Measurements from ENCODE around the gene EDEM2.
"Not testable (repeated sequence)": the region's sequence is repeated elsewhere in the genome, so short reads cannot be mapped to it uniquely, and the experiment has no call there.

EDEM2 gene

DNA sequence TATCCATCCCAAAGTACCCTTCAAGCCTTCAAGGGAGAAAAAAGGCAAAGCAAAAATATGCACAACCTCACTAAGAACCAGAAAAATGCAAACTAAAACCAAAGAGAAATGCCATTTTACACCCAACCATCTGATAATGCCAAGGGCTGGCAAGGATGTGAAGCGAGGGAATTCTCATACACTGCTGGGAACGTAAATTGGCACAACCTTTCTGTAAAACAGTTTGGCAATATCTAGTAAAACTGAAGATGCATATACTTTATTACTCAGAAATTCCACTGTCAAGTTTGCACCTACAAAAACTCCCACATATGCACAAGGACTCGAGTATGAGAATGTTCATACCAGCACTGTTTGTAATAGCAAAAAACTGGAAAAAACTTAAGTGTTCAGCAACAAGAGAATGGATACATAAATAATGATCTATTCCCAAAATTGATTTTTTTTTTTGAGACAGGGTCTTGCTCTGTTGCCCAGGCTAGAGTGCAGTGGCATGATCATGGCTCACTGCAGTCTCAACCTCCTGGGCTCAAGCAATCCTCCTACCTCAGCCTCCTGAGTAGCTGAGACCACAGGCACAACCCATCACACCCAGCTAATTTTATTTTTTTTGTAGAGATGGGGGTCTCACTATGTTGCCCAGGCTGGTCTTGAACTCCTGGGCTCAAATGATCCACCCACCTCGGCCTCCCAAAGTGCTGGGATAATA, 21.7 kb upstream of the EDEM2 start:
- FAIRE-seq; DNase-seq (ENCODE audit: low spot score): not testable (repeated sequence)

GRCh38 chr20:35167787-35168186, 20.7 kb upstream of the EDEM2 start:
- FAIRE-seq (no peak), DNase-seq (ENCODE audit: low spot score) (no peak)

- no peak for FAIRE-seq
- DNase-seq (ENCODE audit: low spot score): no peak
Observed at GRCh38 chr20:35166242-35166830, 19.2 kb upstream of the EDEM2 start.

DNA sequence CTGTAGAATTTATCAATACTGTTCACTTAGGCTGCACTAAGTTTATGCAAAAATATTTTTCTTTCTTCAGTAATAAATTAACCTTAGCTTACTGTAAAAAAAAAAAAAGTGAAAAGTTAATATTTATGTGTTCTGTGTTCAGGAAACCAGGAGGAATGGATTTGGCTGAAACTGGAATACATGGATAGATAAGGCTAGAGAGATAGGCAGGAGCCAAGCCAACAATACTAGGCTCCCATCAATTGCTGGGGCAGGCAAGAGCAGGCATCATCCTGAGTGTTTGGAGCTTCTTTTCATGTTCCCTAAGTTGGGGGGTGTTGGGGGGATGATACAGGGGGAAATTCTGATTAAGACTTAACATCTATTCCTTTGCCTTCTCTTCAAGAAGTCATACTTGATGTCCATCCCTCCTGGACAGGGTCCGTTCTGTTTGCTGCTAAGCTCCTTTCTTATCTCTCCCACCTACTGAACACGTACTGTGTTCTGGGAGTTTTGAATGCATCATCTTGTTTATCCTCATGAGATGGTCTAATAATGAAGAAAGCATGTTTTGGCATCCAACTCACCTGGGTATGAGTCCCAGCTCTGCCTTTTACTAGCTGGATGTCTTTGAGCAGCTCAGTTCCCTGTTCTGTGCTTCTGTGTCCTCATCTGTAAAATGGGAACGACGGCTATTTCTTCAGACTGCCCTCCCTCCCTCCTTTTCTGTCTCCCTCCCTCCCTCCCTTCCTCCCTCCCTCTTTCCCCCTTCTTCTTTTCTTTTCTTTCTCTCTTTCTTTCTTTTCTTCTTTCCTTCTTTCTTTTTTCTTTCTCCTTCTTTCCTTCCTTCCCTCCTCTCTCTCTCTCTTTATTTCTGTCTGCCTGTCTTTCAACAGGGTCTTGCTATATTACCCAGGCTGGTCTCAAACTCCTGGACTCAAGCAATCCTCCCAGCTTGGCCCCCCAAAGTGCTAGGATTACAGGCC, 18.4 kb upstream of the EDEM2 start:
- no peak for FAIRE-seq
- no peak for DNase-seq (ENCODE audit: low spot score)

DNA sequence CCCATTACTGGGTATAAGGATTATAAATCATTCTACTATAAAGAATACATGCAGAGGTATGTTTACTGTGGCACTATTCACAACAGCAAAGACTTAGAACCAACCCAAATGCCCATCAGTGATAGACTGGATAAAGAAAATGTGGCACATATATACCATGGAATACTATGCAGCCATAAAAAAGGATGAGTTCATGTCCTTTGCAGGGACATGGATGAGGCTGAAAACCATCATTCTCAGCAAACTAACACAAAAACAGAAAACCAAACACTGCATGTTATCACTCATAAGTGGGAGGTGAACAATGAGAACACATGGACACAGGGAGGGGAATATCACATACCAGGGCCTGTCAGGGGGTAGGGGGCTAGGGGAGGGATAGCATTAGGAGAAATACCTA, 17.4 kb upstream of the EDEM2 start:
- FAIRE-seq; DNase-seq (ENCODE audit: low spot score): not testable (repeated sequence)

DNA sequence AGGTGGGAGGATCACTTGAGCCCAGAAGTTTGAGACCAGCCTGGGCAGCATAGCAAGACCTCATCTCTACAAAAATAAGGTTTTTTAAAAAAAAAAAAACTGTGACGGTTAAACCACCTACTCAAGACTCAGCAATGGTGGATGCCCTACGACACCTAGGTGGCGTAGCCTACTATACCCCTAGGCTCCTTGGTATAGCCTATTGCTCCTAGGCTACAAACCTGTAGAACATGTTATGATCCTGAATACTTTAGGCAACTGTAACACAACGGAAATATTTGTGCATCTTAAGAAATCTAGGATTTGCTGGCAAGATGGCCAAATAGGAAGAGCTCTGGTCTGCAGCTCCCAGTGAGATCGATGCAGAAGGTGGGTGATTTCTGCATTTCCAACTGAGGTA, 13.2 kb upstream of the EDEM2 start:
- DNase-seq (ENCODE audit: low spot score); FAIRE-seq: not testable (repeated sequence)

GRCh38 chr20:35156978-35157377, 9.8 kb upstream of the EDEM2 start:
- DNase-seq (ENCODE audit: low spot score) (no peak), FAIRE-seq (no peak)

GRCh38 chr20:35155936-35156335, 8.8 kb upstream of the EDEM2 start:
- no peak for DNase-seq (ENCODE audit: low spot score)
- FAIRE-seq: no peak

DNA sequence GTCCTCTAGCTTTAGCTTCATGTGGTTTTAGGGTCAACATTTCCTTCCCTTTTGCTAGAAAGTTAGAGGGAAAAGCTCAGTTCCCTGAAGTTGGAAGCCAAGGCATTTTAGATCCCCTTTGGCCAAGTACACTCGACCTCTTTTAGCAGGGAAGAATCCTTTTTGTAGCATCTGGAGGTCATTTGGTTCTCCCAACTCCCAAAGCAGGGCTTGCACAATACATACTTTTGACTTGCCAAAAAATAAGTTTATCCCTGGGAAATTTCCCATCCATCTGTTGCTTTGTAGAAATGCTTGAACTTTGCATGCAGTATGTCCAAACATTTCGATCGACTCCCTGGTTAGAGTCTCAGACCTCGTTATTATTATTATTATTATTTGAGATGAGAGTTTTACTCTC, 4.6 kb upstream of the EDEM2 start:
- no peak for FAIRE-seq
- DNase-seq (ENCODE audit: low spot score): no peak

DNA sequence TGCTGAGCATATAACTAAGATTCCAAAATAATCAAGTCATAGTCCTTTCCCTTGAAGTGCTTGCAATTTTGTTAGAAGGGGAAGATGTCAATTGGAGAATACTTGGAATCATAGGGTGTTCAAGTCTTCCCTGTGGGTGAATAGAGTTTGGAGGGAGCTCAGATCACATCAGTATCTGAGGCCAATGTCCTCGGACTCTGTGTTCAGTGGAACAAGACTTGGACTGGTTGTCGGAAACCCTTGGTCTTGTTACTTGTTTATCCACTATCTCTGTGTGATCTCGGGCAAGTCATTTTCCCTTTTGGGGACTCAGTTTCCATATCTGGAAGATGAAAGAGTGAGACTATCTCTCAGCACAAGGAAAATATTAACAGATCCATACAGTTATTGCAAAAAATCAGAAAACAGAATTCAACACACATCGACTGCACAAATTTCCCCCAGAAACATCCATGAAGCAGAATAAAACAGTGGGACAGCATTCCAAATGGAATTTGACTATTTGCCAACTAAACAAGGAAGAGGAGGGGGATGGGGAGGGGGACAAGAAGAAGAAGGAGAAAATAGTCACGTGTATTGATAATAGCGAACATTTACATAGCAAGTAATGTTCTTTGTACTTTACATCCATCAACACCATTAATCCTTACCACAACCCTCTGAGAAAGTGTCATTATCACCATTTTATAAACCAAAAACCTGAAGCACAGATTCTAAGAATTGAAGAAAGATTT, 3.9 kb upstream of the EDEM2 start:
- FAIRE-seq (no peak), DNase-seq (ENCODE audit: low spot score) (no peak)

DNA sequence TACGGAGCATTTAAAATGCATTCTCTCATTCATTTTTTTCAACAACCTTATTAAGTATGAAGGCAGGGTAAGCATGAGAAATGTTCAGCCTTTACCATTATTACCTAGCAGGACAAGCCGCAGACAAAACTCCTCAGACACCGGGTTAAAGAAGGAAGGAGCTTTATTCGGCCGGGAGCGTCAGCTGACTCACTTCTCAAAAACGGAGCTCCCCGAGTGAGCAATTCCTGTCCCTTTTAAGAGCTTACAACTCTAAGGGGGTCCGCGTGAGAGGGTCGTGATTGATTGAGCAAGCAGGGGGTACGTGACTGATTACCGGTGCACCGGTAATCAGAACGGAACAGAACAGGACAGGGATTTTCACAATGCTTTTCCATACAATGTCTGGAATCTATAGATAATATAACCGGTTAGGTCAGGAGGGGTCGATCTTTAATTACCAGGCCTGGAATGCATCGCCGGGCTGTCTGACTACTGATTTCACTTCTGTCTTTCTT, 487 bp upstream of the EDEM2 start:
- not testable (repeated sequence) for DNase-seq (ENCODE audit: low spot score); FAIRE-seq

- FAIRE-seq (no peak), DNase-seq (ENCODE audit: low spot score) (peak; percentile 30)
Observed at GRCh38 chr20:35146299-35146919, 727 bp downstream of the EDEM2 start.

GRCh38 chr20:35145141-35145564, 2.0 kb downstream of the EDEM2 start:
- peak; percentile 46 for FAIRE-seq
- DNase-seq (ENCODE audit: low spot score): peak; percentile 71

- FAIRE-seq: no peak
- DNase-seq (ENCODE audit: low spot score): no peak
Observed at GRCh38 chr20:35144694-35145093, 2.4 kb downstream of the EDEM2 start.

GRCh38 chr20:35135867-35136586, 11.1 kb downstream of the EDEM2 start:
- DNase-seq (ENCODE audit: low spot score) (peak; percentile 51), FAIRE-seq (no peak)

- FAIRE-seq: no peak
Observed at GRCh38 chr20:35134880-35135279, 12.3 kb downstream of the EDEM2 start.

DNA sequence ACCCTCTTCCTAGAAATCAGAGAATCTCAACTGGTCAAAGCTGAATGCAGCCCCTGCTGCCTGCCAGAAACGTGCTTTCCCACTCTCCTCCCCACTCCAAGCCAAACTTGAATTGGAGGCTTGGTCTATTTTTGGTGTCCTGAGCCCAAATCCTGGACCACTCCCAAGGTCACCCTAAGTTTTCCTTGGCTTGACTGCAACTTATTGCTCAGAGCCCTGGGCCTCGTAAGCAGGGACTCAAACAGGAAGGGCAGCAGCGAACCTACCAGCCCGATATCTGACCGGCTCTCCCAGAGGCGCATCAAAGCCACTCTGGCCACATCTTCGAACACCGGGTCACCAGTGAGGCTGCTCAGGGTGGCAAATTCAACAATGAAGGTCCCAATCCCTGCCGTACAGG, 12.7 kb downstream of the EDEM2 start:
- no peak for FAIRE-seq
- DNase-seq (ENCODE audit: low spot score): no peak

More at GRCh38 chr20:35134880-35135279, 12.3 kb downstream of the EDEM2 start:
- DNase-seq (ENCODE audit: low spot score): no peak

DNA sequence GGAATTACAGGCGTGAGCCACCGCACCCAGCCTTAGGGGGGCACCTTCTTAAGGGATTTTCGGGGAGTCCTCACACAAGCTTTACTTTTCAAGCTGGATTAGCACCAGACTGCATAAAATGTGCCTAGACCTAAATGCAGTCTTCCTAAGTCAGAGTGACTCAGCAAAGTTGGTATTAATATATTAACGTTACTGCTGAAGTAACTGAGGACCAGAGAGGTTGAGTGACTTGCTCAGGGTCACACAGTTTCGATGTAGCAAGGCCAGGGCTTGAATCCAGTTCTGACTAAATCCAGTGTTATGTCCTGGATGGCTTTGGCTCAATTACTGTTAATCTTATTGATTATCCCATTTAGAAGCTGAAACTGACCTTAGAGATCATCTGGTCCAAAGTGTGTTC, 13.4 kb downstream of the EDEM2 start:
- FAIRE-seq: no peak
- no peak for DNase-seq (ENCODE audit: low spot score)

- FAIRE-seq (no peak), DNase-seq (ENCODE audit: low spot score) (no peak)
Observed at GRCh38 chr20:35133031-35133430, 14.1 kb downstream of the EDEM2 start.

DNA sequence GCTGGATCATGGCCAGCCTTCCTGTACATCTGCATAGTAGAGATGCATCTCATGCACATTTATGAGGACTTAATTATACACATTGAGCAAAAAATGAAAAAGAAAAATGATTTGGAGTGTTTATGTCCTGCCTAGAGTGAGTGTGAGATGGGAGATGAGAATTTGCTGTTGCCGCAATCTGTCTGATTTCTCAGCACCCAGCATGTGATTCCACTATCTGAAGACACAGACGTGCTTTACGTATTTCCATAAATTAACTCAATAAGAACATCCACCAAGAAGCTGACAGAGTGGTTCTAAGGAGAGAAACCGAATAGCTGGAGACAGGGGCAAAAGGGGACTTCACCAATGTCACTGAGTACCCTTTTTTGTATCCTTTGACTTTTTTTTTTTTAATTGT, 15.2 kb downstream of the EDEM2 start:
- no peak for DNase-seq (ENCODE audit: low spot score)
- FAIRE-seq: no peak
